Panc1 (cell line): ENCODE measurements around the gene ENOX1. TPM values are rescaled to one million over a fixed set of nuclear protein-coding genes. Genes with fewer than 3 reads are reported as not detected.

Source experiments
- ATAC-seq: fragments of 200-7000 bp; cut with Tn5 transposase; 2 replicates; pipeline ENCODE4 v1.9.1; 2020; ENCODE audit warnings: mild to moderate bottlenecking, moderate library complexity
- BruUV-seq: library from RNA; stranded (reverse); fragments of 400-500 nt; replicated peaks from 2 replicates; lab custom pipeline; 2021; lab: Mats Ljungman, UMichigan
- CTCF ChIA-PET: fragments of 300-600 bp; sonication (Branson Sonifier 250); formaldehyde crosslinking; loops from one replicate; lab custom pipeline; 2022; ENCODE audit warnings: antibody characterized with exemption; lab: Charles Lee
- POLR2A ChIA-PET: fragments of 300-600 bp; sonication (Branson Sonifier 250); formaldehyde crosslinking; loops from one replicate; lab custom pipeline; 2022; ENCODE audit warnings: antibody characterized with exemption; lab: Charles Lee
- DNase-seq: peaks from one replicate; pipeline ENCODE4 v3.0.0-alpha.2; 2010; ENCODE audit warnings: low read depth, low spot score
- H3K27ac ChIP-seq: 2 replicates; pipeline ENCODE4 v1.5.1; 2011; ENCODE audit warnings: mild to moderate bottlenecking, low read length, inconsistent platforms
- H3K27me3 ChIP-seq: fragments of 200-500 bp; sonication (Bioruptor generic); 2 replicates; pipeline ENCODE4 v1.6.0; 2014; ENCODE audit warnings: low read length, inconsistent platforms; ENCODE audit not compliant: control insufficient read depth, insufficient read depth
- H3K36me3 ChIP-seq: fragments of 200-500 bp; sonication (Bioruptor generic); 2 replicates; pipeline ENCODE4 v1.5.1; 2014; ENCODE audit warnings: inconsistent platforms, mild to moderate bottlenecking, low read length, moderate library complexity; ENCODE audit not compliant: control insufficient read depth, insufficient read depth
- H3K4me1 ChIP-seq: 2 replicates; pipeline ENCODE4 v1.5.1; 2011; ENCODE audit warnings: inconsistent platforms, mild to moderate bottlenecking, low read length, moderate library complexity; ENCODE audit not compliant: control insufficient read depth, insufficient read depth
- H3K4me3 ChIP-seq, 2 experiments: 2 replicates each; pipeline ENCODE4 v1.5.1; 2011 to 2012; ENCODE audit warnings: low read depth in 2 of 2, low read length in 2 of 2, mild to moderate bottlenecking in 2 of 2, inconsistent platforms in 1 of 2, moderate library complexity in 1 of 2
- H3K9me3 ChIP-seq: fragments of 200-500 bp; sonication (Bioruptor generic); 2 replicates; pipeline ENCODE4 v1.5.1; 2014; ENCODE audit warnings: low read depth, mild to moderate bottlenecking, inconsistent platforms, low read length, moderate library complexity; ENCODE audit not compliant: control insufficient read depth, insufficient read depth
- POLR2AphosphoS5 ChIP-seq: IDR thresholded peaks from 2 replicates; pipeline ENCODE4 v1.6.1; 2012; ENCODE audit warnings: mild to moderate bottlenecking, low read depth, low read length, moderate library complexity
- SIN3A ChIP-seq: IDR thresholded peaks from 2 replicates; pipeline ENCODE4 v1.6.1; 2012; ENCODE audit warnings: low read depth, mild to moderate bottlenecking, low read length, moderate library complexity, borderline replicate concordance; ENCODE audit not compliant: insufficient read depth
- TCF7L2 ChIP-seq: IDR thresholded peaks from 2 replicates; pipeline ENCODE4 v1.6.1; 2011; ENCODE audit warnings: mild to moderate bottlenecking, low read depth, low read length, inconsistent platforms
- in situ Hi-C: cut with HindIII; loops from 2 replicates; pipeline ENCODE4 v1.10.0; 2016; ENCODE audit warnings: low sequenced_read_pairs, low pct_unique_long_range_greater_than_20kb
- intact Hi-C: fragments of 100-400 bp; cut with micrococcal nuclease; formaldehyde crosslinking; loops from one replicate; pipeline ENCODE4 v1.10.0; 2022; ENCODE audit not compliant: unreplicated experiment
- total RNA-seq: library from RNA; stranded (reverse); gene quantifications from one replicate; pipeline ENCODE4 v1.2.1, GENCODE V29; 2021; ENCODE audit not compliant: unreplicated experiment
- TF ChIP-seq, protein P1 (sequence below), 2 experiments: IDR thresholded peaks; 2 replicates each; pipeline ENCODE4 v1.6.1; 2011 to 2012; ENCODE audit warnings: low read depth in 2 of 2, control low read depth in 1 of 2, low read length in 1 of 2, mild to moderate bottlenecking in 1 of 2, moderate library complexity in 1 of 2; ENCODE audit not compliant: insufficient read depth in 1 of 2
- TF ChIP-seq, protein P2 (sequence below): fragments of 450-650 bp; IDR thresholded peaks from 2 replicates; pipeline ENCODE4 v1.5.1; 2017; ENCODE audit warnings: mild to moderate bottlenecking

The ENOX1 gene
- total RNA-seq, 1 experiment from 2014 or later = 0.23 TPM

DNA sequence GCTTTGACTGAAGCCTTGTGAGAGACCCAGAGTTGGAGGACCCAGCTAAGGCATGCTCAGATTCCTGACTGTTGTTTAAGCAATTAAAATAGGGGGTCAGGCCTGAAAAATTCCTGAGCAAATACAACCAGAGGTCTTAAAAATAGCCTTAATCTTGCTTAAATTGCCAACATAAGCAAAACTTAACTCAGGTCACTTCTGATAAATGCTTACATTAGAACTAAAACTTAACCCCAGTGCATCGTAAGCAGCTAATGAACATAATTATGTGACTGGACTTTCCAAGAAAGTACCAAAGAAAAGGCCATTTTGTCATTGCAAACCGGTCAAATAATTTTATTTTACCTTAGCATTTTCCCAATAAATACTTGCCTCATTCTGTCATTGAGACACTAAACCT, 294.5 kb downstream of the ENOX1 start:
- H3K4me3 ChIP-seq = no peak overlapping the region
- TF ChIP-seq, protein P1, sequence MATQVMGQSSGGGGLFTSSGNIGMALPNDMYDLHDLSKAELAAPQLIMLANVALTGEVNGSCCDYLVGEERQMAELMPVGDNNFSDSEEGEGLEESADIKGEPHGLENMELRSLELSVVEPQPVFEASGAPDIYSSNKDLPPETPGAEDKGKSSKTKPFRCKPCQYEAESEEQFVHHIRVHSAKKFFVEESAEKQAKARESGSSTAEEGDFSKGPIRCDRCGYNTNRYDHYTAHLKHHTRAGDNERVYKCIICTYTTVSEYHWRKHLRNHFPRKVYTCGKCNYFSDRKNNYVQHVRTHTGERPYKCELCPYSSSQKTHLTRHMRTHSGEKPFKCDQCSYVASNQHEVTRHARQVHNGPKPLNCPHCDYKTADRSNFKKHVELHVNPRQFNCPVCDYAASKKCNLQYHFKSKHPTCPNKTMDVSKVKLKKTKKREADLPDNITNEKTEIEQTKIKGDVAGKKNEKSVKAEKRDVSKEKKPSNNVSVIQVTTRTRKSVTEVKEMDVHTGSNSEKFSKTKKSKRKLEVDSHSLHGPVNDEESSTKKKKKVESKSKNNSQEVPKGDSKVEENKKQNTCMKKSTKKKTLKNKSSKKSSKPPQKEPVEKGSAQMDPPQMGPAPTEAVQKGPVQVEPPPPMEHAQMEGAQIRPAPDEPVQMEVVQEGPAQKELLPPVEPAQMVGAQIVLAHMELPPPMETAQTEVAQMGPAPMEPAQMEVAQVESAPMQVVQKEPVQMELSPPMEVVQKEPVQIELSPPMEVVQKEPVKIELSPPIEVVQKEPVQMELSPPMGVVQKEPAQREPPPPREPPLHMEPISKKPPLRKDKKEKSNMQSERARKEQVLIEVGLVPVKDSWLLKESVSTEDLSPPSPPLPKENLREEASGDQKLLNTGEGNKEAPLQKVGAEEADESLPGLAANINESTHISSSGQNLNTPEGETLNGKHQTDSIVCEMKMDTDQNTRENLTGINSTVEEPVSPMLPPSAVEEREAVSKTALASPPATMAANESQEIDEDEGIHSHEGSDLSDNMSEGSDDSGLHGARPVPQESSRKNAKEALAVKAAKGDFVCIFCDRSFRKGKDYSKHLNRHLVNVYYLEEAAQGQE (IDR thresholded peaks at IDR 0.05; ENCODE audit: insufficient read depth in 1 of 2, low read depth in 2 of 2, low read length in 1 of 2) = no peak
- TF ChIP-seq SIN3A (no peak), POLR2AphosphoS5 (no peak), TCF7L2 (no peak)
- TF ChIP-seq, protein P2, sequence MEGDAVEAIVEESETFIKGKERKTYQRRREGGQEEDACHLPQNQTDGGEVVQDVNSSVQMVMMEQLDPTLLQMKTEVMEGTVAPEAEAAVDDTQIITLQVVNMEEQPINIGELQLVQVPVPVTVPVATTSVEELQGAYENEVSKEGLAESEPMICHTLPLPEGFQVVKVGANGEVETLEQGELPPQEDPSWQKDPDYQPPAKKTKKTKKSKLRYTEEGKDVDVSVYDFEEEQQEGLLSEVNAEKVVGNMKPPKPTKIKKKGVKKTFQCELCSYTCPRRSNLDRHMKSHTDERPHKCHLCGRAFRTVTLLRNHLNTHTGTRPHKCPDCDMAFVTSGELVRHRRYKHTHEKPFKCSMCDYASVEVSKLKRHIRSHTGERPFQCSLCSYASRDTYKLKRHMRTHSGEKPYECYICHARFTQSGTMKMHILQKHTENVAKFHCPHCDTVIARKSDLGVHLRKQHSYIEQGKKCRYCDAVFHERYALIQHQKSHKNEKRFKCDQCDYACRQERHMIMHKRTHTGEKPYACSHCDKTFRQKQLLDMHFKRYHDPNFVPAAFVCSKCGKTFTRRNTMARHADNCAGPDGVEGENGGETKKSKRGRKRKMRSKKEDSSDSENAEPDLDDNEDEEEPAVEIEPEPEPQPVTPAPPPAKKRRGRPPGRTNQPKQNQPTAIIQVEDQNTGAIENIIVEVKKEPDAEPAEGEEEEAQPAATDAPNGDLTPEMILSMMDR = no peak
- in situ Hi-C loops = no loop called here
- H3K27me3 ChIP-seq = no peaks in the 10 kb centered on the region
- intact Hi-C loops = no loop called here
- BruUV-seq = no TSS peak
- no peak overlapping the region for H3K27ac ChIP-seq
- H3K9me3 ChIP-seq = no peaks in the 10 kb centered on the region
- ChIA-PET POLR2A (no interaction called here), CTCF (no interaction called here)
- ATAC-seq (no peak), DNase-seq (no peak)
- no peaks in the 10 kb centered on the region for H3K4me1 ChIP-seq
- no peaks in the 10 kb centered on the region for H3K36me3 ChIP-seq

DNA sequence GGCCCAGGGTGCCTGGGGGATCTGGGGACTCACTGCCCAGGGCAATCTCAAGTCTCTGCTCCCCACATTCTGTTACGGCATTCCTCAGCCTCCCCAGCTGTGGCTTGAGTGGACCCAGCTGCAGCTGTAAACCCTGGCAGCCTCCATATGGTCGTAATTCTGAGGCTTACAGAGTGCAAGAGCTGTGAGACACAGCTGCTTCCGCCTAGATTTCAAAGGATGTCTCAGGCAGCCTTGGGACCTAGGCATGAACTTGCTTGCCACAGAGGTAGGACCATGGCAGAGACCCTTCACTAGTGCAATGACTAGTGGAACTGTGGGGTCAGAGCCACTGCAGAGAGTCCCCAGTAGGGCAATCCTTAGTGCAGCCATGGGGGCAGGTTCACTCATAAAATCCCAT, 297.5 kb downstream of the ENOX1 start:
- TF ChIP-seq SIN3A = no peak
- Histone ChIP-seq H3K27me3 (no peaks in the 10 kb centered on the region), H3K4me1 (no peaks in the 10 kb centered on the region), H3K4me3 (no peak overlapping the region), H3K27ac (no peak overlapping the region), H3K36me3 (no peaks in the 10 kb centered on the region), H3K9me3 (no peaks in the 10 kb centered on the region)
- no peak for DNase-seq
- in situ Hi-C loops = no loop called here
- POLR2A ChIA-PET = no interaction called here
- BruUV-seq = no TSS peak
- ATAC-seq = no peak
- intact Hi-C loops = no loop called here
- CTCF ChIA-PET = no interaction called here

DNA sequence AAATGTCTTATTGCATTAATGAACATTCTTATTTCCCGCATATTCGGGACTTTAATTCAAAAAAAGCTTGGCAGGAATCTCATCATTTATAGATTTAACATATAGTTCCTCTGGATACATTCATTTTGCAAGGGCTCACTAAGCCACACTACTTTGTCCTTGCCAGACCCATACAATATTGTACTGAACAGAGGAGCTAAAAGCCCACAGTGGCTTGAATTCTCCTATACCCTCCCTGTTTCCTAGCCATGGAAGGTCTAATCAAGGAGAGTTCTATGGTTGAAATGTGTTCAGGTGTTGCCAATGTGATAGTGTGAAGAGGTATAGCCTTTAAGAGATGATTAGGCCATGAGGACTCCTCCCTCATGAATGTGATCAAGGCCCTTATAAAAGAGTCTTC, 298.9 kb downstream of the ENOX1 start:
- Histone ChIP-seq H3K27me3 (no peaks in the 10 kb centered on the region), H3K4me3 (no peak overlapping the region), H3K36me3 (no peaks in the 10 kb centered on the region), H3K4me1 (no peaks in the 10 kb centered on the region), H3K9me3 (no peaks in the 10 kb centered on the region), H3K27ac (no peak overlapping the region)
- POLR2A ChIA-PET = no interaction called here
- in situ Hi-C loops (no loop called here), intact Hi-C loops (no loop called here)
- ATAC-seq (no peak), DNase-seq (no peak)
- no TSS peak for BruUV-seq
- TF ChIP-seq, protein P1 (IDR thresholded peaks at IDR 0.05; ENCODE audit: insufficient read depth in 1 of 2, low read depth in 2 of 2, low read length in 1 of 2) = no peak
- CTCF ChIA-PET = no interaction called here
